CD4-positive, alpha-beta T cell (primary cell): ENCODE measurements around the gene ACACB. TPM values are rescaled to one million over a fixed set of nuclear protein-coding genes. Genes with fewer than 3 reads are reported as not detected.

ENCODE experiments used
- ATAC-seq: fragments of 200-7000 bp; cut with Tn5 transposase; one replicate; pipeline ENCODE4 v1.10.0; 2022; ENCODE audit warnings: mild to moderate bottlenecking; ENCODE audit not compliant: poor library complexity
- CTCF ChIA-PET: fragments of 350-600 bp; sonication (Branson Sonifier 250); formaldehyde crosslinking; loops from one replicate; lab custom pipeline; 2021; ENCODE audit warnings: antibody characterized with exemption, inconsistent platforms; lab: Charles Lee
- POLR2A ChIA-PET: fragments of 350-600 bp; sonication (Branson Sonifier 250); formaldehyde crosslinking; loops from one replicate; lab custom pipeline; 2021; ENCODE audit warnings: antibody characterized with exemption, inconsistent platforms; lab: Charles Lee
- DNase-seq, 14 experiments: peaks; one replicate each; pipeline ENCODE4 v3.0.0-alpha.2; 2013 to 2020; ENCODE audit warnings: mixed read lengths in 2 of 14
- H3K27ac ChIP-seq, 2 donors: one replicate each; pipeline versions ENCODE4 v1.5.1 to v1.7.0; 2013; ENCODE audit warnings: low read length in 2 of 2, low read depth in 1 of 2, mild to moderate bottlenecking in 1 of 2
- H3K27me3 ChIP-seq, 2 experiments: 1 replicate in 1 of 2; 2 replicates in 1 of 2; pipeline versions ENCODE4 v1.6.1 to v1.7.0; 2013; ENCODE audit warnings: low read length in 2 of 2, control low read depth in 1 of 2, mild to moderate bottlenecking in 1 of 2, moderate library complexity in 1 of 2; ENCODE audit not compliant: insufficient read depth in 2 of 2, control insufficient read depth in 1 of 2
- H3K36me3 ChIP-seq: one replicate; pipeline ENCODE4 v1.6.1; 2013; ENCODE audit warnings: low read length, control low read depth; ENCODE audit not compliant: insufficient read depth
- H3K4me1 ChIP-seq: one replicate; pipeline ENCODE4 v1.6.1; 2013; ENCODE audit warnings: low read length, control low read depth; ENCODE audit not compliant: insufficient read depth
- H3K4me3 ChIP-seq: one replicate; pipeline ENCODE4 v1.5.1; 2013; ENCODE audit warnings: mild to moderate bottlenecking, low read length, moderate library complexity
- H3K9me3 ChIP-seq, 2 experiments: 1 replicate in 1 of 2; 2 replicates in 1 of 2; pipeline versions ENCODE4 v1.6.1 to v1.7.0; 2013; ENCODE audit warnings: low read length in 2 of 2, mild to moderate bottlenecking in 2 of 2, control low read depth in 1 of 2, moderate library complexity in 1 of 2; ENCODE audit not compliant: control insufficient read depth in 1 of 2, insufficient read depth in 1 of 2
- H3K27ac Mint-ChIP-seq: one replicate; pipeline ENCODE4 v1.8.0; 2020; ENCODE audit warnings: mixed read lengths
- H3K27me3 Mint-ChIP-seq: one replicate; pipeline ENCODE4 v1.8.0; 2021; ENCODE audit warnings: mixed read lengths
- H3K36me3 Mint-ChIP-seq: one replicate; pipeline ENCODE4 v1.8.0; 2021; ENCODE audit warnings: low read depth, mixed read lengths
- H3K4me1 Mint-ChIP-seq: one replicate; pipeline ENCODE4 v1.8.0; 2021; ENCODE audit warnings: low read depth, mixed read lengths
- H3K4me3 Mint-ChIP-seq: one replicate; pipeline ENCODE4 v1.8.0; 2020; ENCODE audit warnings: mild to moderate bottlenecking, mixed read lengths
- H3K9me3 Mint-ChIP-seq: one replicate; pipeline ENCODE4 v1.8.0; 2020; ENCODE audit warnings: mixed read lengths
- CTCF ChIP-seq: fragments of 200-600 bp; IDR thresholded peaks from one replicate; pipeline ENCODE4 v1.8.0; 2022; ENCODE audit warnings: antibody characterized with exemption, mild to moderate bottlenecking
- intact Hi-C, 2 experiments: fragments of 100-400 bp; cut with DNase I in 1 of 2; cut with micrococcal nuclease in 1 of 2; formaldehyde crosslinking; loops; one replicate each; pipeline versions ENCODE4 v1.15.1 to v1.9.0; 2023 to 2025; cut with DNase I, micrococcal nuclease
- polyA plus RNA-seq, 2 donors: library from polyadenylated mRNA; unstranded; fragments of 120-200 nt; gene quantifications; one replicate each; pipeline ENCODE4 v1.2.1, GENCODE V29; 2013
- total RNA-seq, 174 experiments: library from RNA in 2 of 174; stranded (reverse) in 2 of 174; gene quantifications; one replicate each; pipeline ENCODE4 v1.2.3 and lab custom pipeline; 2021 to 2026

Gene ACACB
- total RNA-seq (10 to 100 TPM; 30.3 to 32.2 TPM), total RNA-seq (lab: John Stamatoyannopoulos, UW) (1.4 to 98.5 (median 34.6) reads per million in 172 experiments)
- polyA plus RNA-seq (2013, experiment 1 of 2): 8.6 TPM
- 13.2 TPM for polyA plus RNA-seq (2013, experiment 2 of 2)

GRCh38 chr12:109115758-109116610 lies at the start of gene ACACB:
ACACB (plus strand) TSS chr12:109116587; CDS start chr12:109139406, 22,819 bp downstream.
- H3K9me3 Mint-ChIP-seq: no peaks in the 10 kb centered on the region
- DNase-seq (no peak), ATAC-seq (no peak)
- no peak within 1 kb of the TSS for H3K4me3 ChIP-seq
- intact Hi-C loops: no loop called here
- no peak within 1 kb of the TSS for H3K4me3 Mint-ChIP-seq
- no peaks in the 10 kb centered on the region for H3K9me3 ChIP-seq
- H3K27me3 ChIP-seq: no peaks in the 10 kb centered on the region
- peaks cover 37% of the 10 kb centered on the region for H3K4me1 Mint-ChIP-seq
- no peak within 1 kb of the TSS for H3K27ac ChIP-seq
- H3K27ac Mint-ChIP-seq: no peak within 1 kb of the TSS
- no peaks in the 10 kb centered on the region for H3K36me3 Mint-ChIP-seq
- ChIA-PET POLR2A (no interaction called here), CTCF (no interaction called here)
- H3K4me1 ChIP-seq: peaks cover 19% of the 10 kb centered on the region
- H3K36me3 ChIP-seq: no peaks in the 10 kb centered on the region
- no peak for TF ChIP-seq CTCF
- H3K27me3 Mint-ChIP-seq: no peaks in the 10 kb centered on the region

GRCh38 chr12:109069307-109070271 lies 46.8 kb upstream of the ACACB start:
- ChIA-PET CTCF (interaction anchor here (2.4 kb wide), 1 partner anchor 23 kb away, joined by 7 read pairs; the partner anchor contains the start of gene ALKBH2), POLR2A (interaction anchor here (1.1 kb wide), 1 partner anchor 18 kb away, joined by 3 read pairs; no protein-coding TSS in a partner anchor)
- ATAC-seq (no peak), DNase-seq (no peak)
- H3K27me3 Mint-ChIP-seq: no peaks in the 10 kb centered on the region
- H3K36me3 ChIP-seq: peaks cover 54% of the 10 kb centered on the region
- no peak overlapping the region for H3K27ac Mint-ChIP-seq
- peaks cover 80% of the 10 kb centered on the region for H3K36me3 Mint-ChIP-seq
- H3K27ac ChIP-seq: no peak overlapping the region
- H3K9me3 ChIP-seq: no peaks in the 10 kb centered on the region
- intact Hi-C loops: no loop called here
- no peak overlapping the region for H3K4me3 ChIP-seq
- H3K4me1 Mint-ChIP-seq: no peaks in the 10 kb centered on the region
- no peaks in the 10 kb centered on the region for H3K9me3 Mint-ChIP-seq
- H3K4me3 Mint-ChIP-seq: no peak overlapping the region
- H3K27me3 ChIP-seq: no peaks in the 10 kb centered on the region
- no peak for TF ChIP-seq CTCF
- H3K4me1 ChIP-seq: no peaks in the 10 kb centered on the region

GRCh38 chr12:109074866-109075265 lies 41.5 kb upstream of the ACACB start:
- H3K27ac ChIP-seq: no peak overlapping the region
- peaks cover 8% of the 10 kb centered on the region for H3K9me3 Mint-ChIP-seq
- DNase-seq (no peak), ATAC-seq (no peak)
- no peaks in the 10 kb centered on the region for H3K27me3 ChIP-seq
- ChIA-PET CTCF (no interaction called here), POLR2A (no interaction called here)
- H3K4me3 ChIP-seq: no peak overlapping the region
- intact Hi-C loops: no loop called here
- no peak overlapping the region for H3K4me3 Mint-ChIP-seq
- no peaks in the 10 kb centered on the region for H3K4me1 Mint-ChIP-seq
- peaks cover 46% of the 10 kb centered on the region for H3K36me3 ChIP-seq
- no peaks in the 10 kb centered on the region for H3K4me1 ChIP-seq
- no peak for TF ChIP-seq CTCF
- H3K9me3 ChIP-seq: peaks cover 6 to 7% of the 10 kb centered on the region in 2 experiments
- H3K27ac Mint-ChIP-seq: no peak overlapping the region
- no peaks in the 10 kb centered on the region for H3K27me3 Mint-ChIP-seq
- H3K36me3 Mint-ChIP-seq: peaks cover 93% of the 10 kb centered on the region
